Thyroid gland (tissue), 4 donors: ENCODE data around the gene SRGAP2B. TPM values are rescaled to one million over a fixed set of nuclear protein-coding genes. Genes with fewer than 3 reads are reported as not detected.
"Not testable (repeated sequence)": the region's sequence is repeated elsewhere in the genome, so short reads cannot be mapped to it uniquely, and the experiment has no call there.

Experiments used
- DNase-seq, 2 donors: peaks; one replicate each; pipeline ENCODE4 v3.0.0-alpha.2; 2019
- H3K27ac ChIP-seq, 3 donors: fragments of 200-600 bp; sonication (generic); 1 replicate in 2 of 3; 2 replicates in 1 of 3; pipeline ENCODE4 v1.5.1; 2016 to 2019; ENCODE audit warnings: mild to moderate bottlenecking in 1 of 3, moderate library complexity in 1 of 3
- H3K27me3 ChIP-seq: fragments of 200-600 bp; sonication (generic); one replicate; pipeline ENCODE4 v1.5.1; 2019
- H3K36me3 ChIP-seq, 2 donors: fragments of 200-600 bp; sonication (generic); one replicate each; pipeline ENCODE4 v1.5.1; 2016 to 2019
- H3K4me1 ChIP-seq, 2 donors: fragments of 200-600 bp; sonication (generic); one replicate each; pipeline ENCODE4 v1.5.1; 2017 to 2019
- H3K4me3 ChIP-seq, 3 donors: fragments of 200-600 bp; sonication (generic); replicated peaks in 1 of 3; 1 replicate in 2 of 3; 2 replicates in 1 of 3; pipeline ENCODE4 v1.5.1; 2016; ENCODE audit warnings: mild to moderate bottlenecking in 1 of 3
- H3K9me3 ChIP-seq: fragments of 200-600 bp; sonication (generic); one replicate; pipeline ENCODE4 v1.5.1; 2017
- WGBS, 2 donors: methylation state at CpG; one replicate each; pipeline ENCODE4 v1.1.5; 2017; 5-methylcytosine and 5-hydroxymethylcytosine counted together
- intact Hi-C: fragments of 100-400 bp; cut with DNase I; formaldehyde crosslinking; loops from one replicate; pipeline ENCODE4 v1.15.1; 2023
- total RNA-seq, 4 donors: library from RNA; depleted of rRNA; stranded (reverse); fragments of >200 nt; gene quantifications; one replicate each; pipeline ENCODE4 v1.2.3, GENCODE V29; 2016

SRGAP2B gene
- total RNA-seq, 4 donors from 2014 or later: 8.0 to 12.0 (median 11.6) TPM

DNA sequence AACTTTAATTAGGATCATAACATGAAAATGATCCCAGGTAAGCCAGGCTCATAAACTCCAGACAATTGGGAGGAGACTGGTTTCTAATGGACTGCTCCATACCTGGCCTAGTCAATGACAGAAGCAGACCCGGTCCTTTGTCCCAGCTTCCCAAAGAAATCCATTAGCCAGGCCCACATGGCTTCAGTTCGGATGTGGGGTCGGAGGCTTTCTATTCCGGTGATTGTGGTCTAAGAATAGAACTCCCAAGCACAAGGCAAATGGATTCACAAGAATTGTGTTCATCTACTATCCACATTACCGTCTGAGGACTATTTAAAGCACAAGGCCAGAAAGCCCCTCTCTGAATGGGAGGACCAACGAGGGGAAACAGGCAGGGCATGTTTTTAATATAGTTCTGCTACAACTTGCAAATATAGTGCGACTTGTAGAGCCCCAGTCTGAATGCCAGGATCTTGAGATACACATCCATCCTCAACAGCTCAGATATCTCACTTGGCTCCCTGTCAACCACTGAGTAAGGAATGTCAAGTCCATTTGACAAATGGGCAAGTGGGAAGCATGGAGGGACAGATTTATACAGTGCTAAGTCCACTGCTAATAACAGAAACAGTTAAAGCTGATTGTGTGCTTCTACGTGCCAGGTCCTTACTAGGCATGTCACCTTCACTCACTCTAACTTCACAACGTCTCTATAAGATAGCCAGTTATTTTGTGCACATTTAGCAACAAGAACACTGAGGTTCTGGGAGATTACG lies 42.9 kb downstream of the SRGAP2B start:
- H3K4me3 ChIP-seq, H3K27me3 ChIP-seq, DNase-seq, intact Hi-C loops, H3K36me3 ChIP-seq, H3K27ac ChIP-seq, H3K4me1 ChIP-seq, H3K9me3 ChIP-seq: not testable (repeated sequence)
- no CpG with 5 or more reads among the region's 10 CpGs for WGBS, 2 donors

DNA sequence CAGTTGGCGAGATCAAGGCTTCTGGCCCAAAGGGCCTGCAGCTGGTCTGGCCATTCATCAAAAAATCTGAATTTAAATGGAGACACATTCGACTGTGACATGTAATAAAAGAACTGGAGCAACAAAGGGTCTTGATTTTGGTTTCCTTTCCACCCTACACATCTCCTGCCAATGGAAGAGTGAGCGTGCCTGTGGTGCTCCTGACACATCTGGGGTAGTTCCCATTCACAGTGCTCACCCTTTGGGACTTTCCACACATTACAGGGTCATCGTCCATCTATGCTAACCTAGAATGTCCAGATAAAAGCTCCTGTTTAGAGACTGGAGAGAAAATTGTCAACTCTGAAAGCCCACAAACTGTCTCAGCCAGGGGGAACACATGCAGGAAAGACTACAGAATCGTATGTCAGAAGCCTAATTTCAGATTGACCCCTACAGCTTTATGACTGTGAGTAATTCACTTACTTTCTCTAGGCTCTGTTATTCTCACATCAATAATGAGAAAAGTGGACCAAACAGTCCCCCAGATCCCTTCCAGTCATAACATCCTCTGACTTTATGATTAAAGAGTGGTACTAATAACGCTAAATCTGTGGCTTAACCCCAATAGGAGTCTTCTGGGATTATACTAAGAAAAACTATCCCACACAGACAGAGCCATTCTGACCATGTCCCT lies 46.8 kb downstream of the SRGAP2B start:
- H3K9me3 ChIP-seq, H3K4me1 ChIP-seq, DNase-seq, H3K36me3 ChIP-seq, H3K27ac ChIP-seq, intact Hi-C loops, H3K27me3 ChIP-seq, H3K4me3 ChIP-seq: not testable (repeated sequence)
- no CpG with 5 or more reads among the region's 6 CpGs for WGBS, 2 donors

- H3K9me3 ChIP-seq, H3K36me3 ChIP-seq, intact Hi-C loops, H3K27me3 ChIP-seq, H3K4me3 ChIP-seq, DNase-seq, H3K27ac ChIP-seq, H3K4me1 ChIP-seq: not testable (repeated sequence)
- WGBS, 2 donors: no CpG with 5 or more reads among the region's 1 CpG
Measured at GRCh38 chr1:145047553-145047952, 47.6 kb downstream of the SRGAP2B start.

DNA sequence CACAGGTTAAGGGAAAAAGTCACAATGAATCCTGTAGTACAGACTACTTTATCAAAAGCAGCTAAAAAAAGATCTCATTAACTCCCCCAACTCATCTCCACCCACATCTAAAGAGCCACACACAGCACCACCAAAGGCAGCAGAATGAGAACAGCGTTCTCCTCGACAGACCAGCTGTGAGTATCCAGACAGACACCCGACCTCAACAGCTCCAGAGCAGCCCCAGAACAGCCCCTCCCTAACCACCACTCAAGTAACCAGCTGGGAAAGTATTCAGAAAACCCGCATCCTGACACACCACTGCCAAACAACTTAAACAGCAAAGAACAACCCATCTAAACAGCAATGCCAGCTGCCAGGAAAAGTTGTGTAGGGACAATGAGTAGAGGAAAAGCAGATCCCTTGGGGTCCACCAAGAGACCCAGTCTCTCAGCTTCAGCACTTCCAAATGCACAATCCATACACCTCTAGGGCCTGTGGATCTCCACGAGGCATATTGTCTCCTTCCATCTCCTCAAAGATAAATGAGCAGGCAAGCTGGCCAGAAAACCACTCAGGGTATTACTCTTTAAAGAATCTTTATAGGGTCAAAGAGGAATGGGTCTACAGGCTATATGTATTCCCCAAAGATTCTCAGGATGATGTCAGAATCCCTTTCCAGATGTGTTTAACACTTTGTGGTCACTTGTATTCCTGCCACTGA lies 49.4 kb downstream of the SRGAP2B start:
- H3K9me3 ChIP-seq, H3K27me3 ChIP-seq, H3K36me3 ChIP-seq, H3K4me3 ChIP-seq, DNase-seq, intact Hi-C loops, H3K27ac ChIP-seq, H3K4me1 ChIP-seq: not testable (repeated sequence)
- WGBS, 2 donors: no CpG with 5 or more reads among the region's 5 CpGs

GRCh38 chr1:145041519-145041918 lies 53.6 kb downstream of the SRGAP2B start:
- H3K27ac ChIP-seq, H3K4me3 ChIP-seq, H3K27me3 ChIP-seq, H3K36me3 ChIP-seq, H3K4me1 ChIP-seq, DNase-seq, intact Hi-C loops, H3K9me3 ChIP-seq: not testable (repeated sequence)
- no CpG with 5 or more reads among the region's 1 CpG for WGBS, 2 donors

DNA sequence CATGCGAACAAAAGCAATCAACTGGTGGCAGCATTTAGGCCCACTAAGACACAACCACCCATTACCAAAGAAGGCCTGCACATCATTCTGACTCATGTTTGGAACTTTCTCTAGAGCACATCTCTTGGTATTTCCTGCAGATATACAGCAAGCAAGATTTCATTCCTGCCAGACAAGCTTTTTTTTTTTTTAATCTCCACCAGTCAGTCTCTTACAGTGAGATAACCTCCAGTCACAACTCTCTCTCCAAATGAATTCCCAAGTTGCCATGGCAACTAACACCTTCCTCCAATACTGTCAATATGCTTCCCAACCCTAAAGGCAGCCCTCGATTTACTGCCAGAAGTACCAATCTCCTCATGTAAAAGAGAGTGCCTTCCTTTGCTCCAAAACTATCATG lies 59.1 kb downstream of the SRGAP2B start:
- H3K4me3 ChIP-seq, H3K9me3 ChIP-seq, H3K36me3 ChIP-seq, H3K27me3 ChIP-seq, intact Hi-C loops, H3K4me1 ChIP-seq, H3K27ac ChIP-seq, DNase-seq: not testable (repeated sequence)
- WGBS, 2 donors: 69 to 92% methylated on average over 1 to 2 of the region's 2 CpGs

DNA sequence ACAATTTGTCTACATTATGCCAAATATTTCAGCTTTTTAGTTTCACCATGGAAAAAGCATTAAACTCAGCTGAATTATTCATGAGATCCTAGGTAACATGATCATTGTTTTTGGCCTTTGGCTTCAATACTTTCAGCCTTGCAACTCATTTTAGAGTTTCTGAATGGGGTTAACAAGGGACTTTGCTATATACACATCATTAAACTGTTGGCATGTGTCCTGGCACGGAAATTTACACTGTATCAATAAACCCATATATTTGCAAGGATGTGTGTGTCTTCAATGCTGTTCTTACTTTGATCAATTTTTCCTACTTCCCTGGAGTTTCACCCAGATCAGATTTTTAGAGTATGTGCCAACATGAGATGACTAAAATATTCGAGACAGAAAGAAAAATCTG lies 61.6 kb downstream of the SRGAP2B start:
- H3K27me3 ChIP-seq, H3K36me3 ChIP-seq, H3K9me3 ChIP-seq, H3K4me1 ChIP-seq, H3K4me3 ChIP-seq, H3K27ac ChIP-seq, intact Hi-C loops, DNase-seq: not testable (repeated sequence)
- WGBS, 2 donors: no CpG with 5 or more reads among the region's 2 CpGs

DNA sequence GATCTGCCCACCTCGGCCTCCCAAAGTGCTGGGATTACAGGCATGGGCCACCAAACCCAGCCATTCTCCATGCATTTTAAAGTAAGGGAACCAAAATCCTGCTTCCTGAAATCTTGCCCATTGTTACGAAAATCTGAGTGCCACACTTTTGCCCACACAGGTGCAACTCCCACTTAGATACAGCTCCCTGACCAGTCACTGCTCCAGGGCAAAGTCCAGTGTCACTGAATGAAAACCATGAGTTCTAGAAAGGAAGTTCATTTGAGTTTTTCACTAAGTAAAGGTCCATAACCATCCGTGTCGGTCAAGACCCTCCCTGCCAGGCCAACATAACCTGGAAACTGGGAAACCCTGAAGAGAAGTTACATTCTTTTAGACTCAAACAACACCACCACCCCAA lies 67.9 kb downstream of the SRGAP2B start:
- H3K36me3 ChIP-seq, H3K9me3 ChIP-seq, H3K27me3 ChIP-seq, H3K27ac ChIP-seq, H3K4me1 ChIP-seq, H3K4me3 ChIP-seq, DNase-seq, intact Hi-C loops: not testable (repeated sequence)
- no CpG with 5 or more reads among the region's 4 CpGs for WGBS, 2 donors

DNA sequence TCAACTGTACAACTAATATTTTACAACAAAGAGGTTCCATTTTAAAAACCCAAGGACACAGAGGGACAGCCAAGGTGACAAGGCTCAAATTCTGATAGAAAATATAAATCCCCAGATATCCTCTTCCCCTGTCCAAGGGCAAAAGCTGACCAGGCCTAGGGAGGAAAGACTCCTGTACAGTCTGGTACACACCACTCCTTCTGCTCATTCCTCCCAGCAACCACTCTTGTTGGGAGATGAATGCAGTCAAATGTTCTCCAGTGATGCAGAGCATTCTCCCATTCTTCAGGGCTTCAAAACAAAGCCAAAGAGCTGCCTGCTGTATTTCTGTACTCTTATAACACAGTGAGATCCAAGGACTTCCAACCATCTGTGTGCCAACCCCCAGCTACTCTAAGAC lies 69.8 kb downstream of the SRGAP2B start:
- H3K27me3 ChIP-seq, H3K4me3 ChIP-seq, H3K4me1 ChIP-seq, H3K36me3 ChIP-seq, intact Hi-C loops, H3K27ac ChIP-seq, DNase-seq, H3K9me3 ChIP-seq: not testable (repeated sequence)

GRCh38 chr1:145022259-145022658 lies 72.9 kb downstream of the SRGAP2B start:
- WGBS, 2 donors: no CpG with 5 or more reads among the region's 2 CpGs
- H3K27ac ChIP-seq, DNase-seq, H3K9me3 ChIP-seq, H3K27me3 ChIP-seq, H3K4me3 ChIP-seq, H3K36me3 ChIP-seq, intact Hi-C loops, H3K4me1 ChIP-seq: not testable (repeated sequence)

DNA sequence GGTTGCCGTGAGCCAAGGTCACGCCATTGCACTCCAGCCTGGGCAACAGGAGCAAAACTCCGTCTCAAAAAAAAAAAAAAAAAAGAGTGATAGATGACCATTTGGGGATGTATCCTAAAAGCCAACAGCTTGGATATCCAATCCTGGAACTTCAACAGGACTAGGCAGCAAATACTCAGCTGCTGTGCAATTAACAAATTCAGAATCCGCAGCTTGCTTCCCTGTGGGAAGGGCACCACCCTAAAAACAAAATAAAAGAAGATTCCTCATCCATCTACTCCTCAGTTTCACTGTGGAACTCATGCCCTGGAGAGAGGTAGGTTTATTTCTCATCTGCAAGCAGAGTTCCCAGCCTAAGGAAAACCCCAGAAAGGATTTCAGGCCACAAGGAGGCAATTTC lies 73.4 kb downstream of the SRGAP2B start:
- H3K4me3 ChIP-seq, intact Hi-C loops, H3K27ac ChIP-seq, DNase-seq, H3K36me3 ChIP-seq, H3K9me3 ChIP-seq, H3K4me1 ChIP-seq, H3K27me3 ChIP-seq: not testable (repeated sequence)
- 93 to 100% methylated on average over 3 of the region's 4 CpGs for WGBS, 2 donors

DNA sequence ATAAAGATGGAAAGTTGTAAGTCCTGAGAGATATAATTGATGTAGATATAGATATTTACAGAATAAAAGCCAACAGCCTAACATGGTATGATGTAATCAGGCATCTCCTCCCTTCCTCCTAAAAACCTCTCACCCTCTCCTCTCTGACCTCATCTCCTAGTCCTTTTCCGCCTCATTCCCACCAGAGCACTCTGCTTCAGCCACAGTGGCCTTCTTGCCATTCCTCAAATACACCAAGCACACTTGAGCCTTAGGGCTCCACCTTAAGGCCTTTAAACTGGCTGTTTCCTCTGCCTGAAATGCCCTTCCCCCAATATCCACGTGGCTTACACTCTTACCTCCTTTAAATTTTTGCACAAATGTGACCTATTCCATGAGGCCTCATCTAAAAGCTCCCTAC lies 75.4 kb downstream of the SRGAP2B start:
- H3K4me3 ChIP-seq, H3K27ac ChIP-seq, intact Hi-C loops, H3K4me1 ChIP-seq, H3K27me3 ChIP-seq, H3K36me3 ChIP-seq, H3K9me3 ChIP-seq, DNase-seq: not testable (repeated sequence)
- WGBS, 2 donors: 60 to 75% methylated on average over 2 of the region's 2 CpGs

GRCh38 chr1:145017725-145018124 lies 77.4 kb downstream of the SRGAP2B start:
- H3K36me3 ChIP-seq, H3K9me3 ChIP-seq, H3K27me3 ChIP-seq, DNase-seq, intact Hi-C loops, H3K27ac ChIP-seq, H3K4me3 ChIP-seq, H3K4me1 ChIP-seq: not testable (repeated sequence)
- 60 to 65% methylated on average over 2 of the region's 2 CpGs for WGBS, 2 donors
